ENCODE results near the gene USP47.
"Not testable (repeated sequence)": the region's sequence is repeated elsewhere in the genome, so short reads cannot be mapped to it uniquely, and the experiment has no call there.

Gene USP47

DNA sequence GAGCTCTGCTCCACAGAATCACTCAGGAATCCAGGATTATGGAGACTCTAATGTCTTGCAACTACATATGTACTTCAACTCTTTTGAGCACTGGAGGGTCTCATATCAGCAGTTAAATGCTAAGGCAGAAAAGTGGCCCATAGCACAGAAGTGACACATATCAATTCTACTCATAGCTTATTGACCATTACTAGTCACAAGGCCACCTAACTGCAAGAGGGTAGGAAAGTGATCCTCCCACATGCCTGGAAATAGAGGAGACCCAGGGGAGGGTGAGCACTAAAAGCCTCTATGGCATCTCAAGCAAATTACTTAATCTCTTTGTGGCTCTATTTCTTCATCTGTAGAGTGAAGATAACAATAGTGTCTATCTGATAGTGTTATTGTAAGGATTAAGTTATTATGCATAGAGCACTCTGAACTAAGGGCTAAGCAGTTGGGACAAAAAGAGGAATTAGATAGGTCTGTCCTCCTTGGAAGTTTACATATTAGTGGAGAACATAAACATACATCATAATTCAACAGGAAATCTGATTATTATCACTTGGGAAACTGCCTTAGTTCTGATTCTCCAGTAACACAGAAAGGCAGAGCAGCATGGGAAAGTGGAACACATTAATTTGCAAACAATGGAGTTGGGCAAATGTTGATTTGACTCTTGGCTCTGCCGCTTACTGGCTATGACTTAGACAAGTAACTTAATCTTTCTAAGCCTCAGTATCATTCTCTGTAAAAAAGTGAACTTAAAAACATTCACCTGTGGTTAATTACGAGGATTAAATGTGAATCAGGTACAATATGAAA is 25.1 kb upstream of the USP47 start:
- DNase-seq: peak in 1 of 2 experiments; percentile 16
- no peak for TF ChIP-seq POLR2A (IDR thresholded peaks at IDR 0.05; ENCODE audit: low read length)
- no peak for TF ChIP-seq GATA1 (IDR thresholded peaks at IDR 0.05; ENCODE audit: low read depth, low read length)

DNA sequence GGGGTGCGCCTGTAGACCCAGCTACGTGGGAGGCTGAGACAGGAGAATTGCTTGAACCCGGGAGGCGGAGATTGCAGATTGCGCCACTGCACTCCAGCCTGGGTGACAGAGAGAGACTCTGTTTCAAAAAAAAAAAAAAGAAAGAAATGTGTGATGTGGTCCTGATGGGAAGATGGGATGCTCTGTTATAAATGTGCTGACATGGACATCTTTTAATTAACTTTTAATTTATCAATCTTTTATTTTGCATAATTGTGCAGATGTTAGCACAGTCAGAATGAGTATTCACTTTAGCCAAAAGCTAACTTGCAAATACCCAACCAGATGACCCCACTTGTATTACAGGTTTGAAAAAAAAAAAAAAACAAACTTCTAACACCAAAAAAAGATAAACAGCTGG is 23.8 kb upstream of the USP47 start:
- TF ChIP-seq GATA1 (IDR thresholded peaks at IDR 0.05; ENCODE audit: low read depth, low read length) (no peak), POLR2A (IDR thresholded peaks at IDR 0.05; ENCODE audit: low read length) (no peak)
- no peak for DNase-seq

DNA sequence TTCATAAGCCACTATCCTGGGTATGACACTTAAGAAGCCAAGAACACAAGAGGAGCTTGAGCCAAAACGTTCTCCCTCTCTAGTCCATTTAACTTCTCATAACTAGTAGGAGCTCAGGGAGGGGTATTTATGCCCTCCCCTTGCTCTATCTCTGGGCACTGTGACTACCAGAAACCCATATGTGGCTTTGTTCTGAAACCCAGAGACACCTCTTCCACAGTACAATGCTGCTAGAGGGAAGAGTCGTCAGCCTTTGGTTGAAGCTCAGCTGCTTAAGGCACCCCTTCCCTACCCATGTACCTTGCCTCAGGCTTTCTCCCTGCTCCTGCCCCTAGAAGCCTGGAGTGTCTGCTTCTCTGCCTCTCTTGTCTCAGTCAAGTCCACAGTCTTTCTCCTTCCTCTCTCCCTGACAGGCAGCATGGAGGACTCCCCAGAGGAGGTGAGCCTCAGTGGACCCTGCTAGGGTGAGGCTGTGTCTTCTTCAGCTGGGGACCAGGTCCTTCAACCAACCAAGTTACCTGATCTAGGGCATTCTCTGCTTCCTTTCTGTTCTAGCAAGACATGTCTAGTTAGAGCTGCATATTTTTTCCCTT is 23.1 kb upstream of the USP47 start:
- TF ChIP-seq GATA1 (IDR thresholded peaks at IDR 0.05; ENCODE audit: low read depth, low read length) (no peak), POLR2A (IDR thresholded peaks at IDR 0.05; ENCODE audit: low read length) (no peak)
- DNase-seq: no peak

DNA sequence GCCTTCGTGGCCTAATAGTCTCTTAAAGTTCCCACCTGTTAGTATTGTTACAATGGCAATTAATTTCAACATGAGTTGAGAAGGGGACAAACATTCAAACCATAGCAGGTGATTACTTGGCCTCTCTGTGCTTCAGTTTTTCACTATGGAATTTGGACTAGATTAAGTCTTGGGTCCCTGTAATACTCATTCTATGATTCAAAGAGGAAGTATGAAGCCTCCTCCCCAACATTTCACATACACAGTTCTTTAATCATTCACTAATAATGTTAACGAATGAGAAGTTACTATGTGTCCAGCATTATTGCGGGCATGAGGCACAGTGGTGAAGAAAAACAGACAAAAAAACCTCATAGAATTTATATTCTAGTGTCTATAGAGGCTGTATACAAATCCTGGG is 19.9 kb upstream of the USP47 start:
- TF ChIP-seq GATA1 (IDR thresholded peaks at IDR 0.05; ENCODE audit: low read depth, low read length): no peak
- TF ChIP-seq POLR2A (IDR thresholded peaks at IDR 0.05; ENCODE audit: low read length): no peak
- DNase-seq: no peak

DNA sequence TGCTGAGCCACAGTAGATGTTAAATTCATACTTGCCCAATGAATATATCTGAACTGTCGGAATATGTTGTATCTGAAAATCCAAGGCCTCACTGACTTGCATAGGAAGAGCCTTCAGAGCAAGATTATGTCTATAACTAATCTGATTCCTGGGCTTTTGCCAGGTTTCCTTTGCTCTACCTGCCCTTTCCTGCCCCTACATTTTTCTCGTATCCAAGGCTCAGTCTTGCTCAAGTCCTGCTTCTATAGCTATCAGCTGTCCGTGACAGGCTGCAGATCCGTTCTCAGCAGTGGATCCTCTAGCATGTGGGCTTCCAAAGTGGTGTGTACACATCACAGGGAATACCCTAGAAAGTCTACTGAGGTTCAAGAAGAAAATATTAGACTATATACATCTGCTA is 18.8 kb upstream of the USP47 start:
- no peak for TF ChIP-seq POLR2A (IDR thresholded peaks at IDR 0.05; ENCODE audit: low read length)
- TF ChIP-seq GATA1 (IDR thresholded peaks at IDR 0.05; ENCODE audit: low read depth, low read length): no peak
- no peak for DNase-seq

DNA sequence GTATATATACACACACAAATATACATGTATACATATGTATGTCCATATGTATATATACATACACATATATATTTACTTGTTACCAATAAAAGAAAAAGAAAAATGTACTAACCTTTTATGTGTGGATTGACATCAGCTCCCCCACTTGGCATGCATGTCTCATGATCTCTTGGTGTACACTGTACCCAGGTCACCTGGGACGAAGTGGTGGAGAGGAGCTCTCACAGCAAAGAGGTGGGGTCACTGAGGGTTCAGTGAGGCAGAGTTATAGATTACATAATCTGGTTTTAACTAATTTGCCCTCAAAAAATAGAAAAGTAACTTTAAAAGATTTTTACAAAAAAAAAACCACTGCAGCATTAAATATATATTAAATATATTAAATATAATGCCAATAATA is 15.5 kb upstream of the USP47 start:
- no peak for DNase-seq
- no peak for TF ChIP-seq POLR2A (IDR thresholded peaks at IDR 0.05; ENCODE audit: low read length)
- TF ChIP-seq GATA1 (IDR thresholded peaks at IDR 0.05; ENCODE audit: low read depth, low read length): no peak

DNA sequence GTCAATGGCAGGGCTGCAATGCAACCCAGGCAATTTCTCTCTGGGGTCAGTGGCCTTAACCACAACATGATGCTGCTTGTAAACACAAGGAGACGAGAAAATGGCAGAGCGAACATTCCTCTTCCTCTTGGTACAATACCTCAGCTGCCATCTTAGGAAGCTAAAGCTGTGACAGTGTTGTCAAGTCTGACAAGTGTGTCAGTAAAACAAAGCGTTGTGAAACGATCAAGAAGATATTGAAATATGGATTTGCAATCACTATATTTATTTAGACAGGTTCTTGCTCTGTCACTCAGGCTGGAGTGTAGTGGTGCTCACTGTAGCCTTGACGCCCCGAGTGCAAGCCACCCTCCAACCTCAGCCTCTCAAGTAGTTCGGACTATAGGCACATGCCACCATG is 14.5 kb upstream of the USP47 start:
- no peak for DNase-seq
- no peak for TF ChIP-seq GATA1 (IDR thresholded peaks at IDR 0.05; ENCODE audit: low read depth, low read length)
- TF ChIP-seq POLR2A (IDR thresholded peaks at IDR 0.05; ENCODE audit: low read length): no peak

DNA sequence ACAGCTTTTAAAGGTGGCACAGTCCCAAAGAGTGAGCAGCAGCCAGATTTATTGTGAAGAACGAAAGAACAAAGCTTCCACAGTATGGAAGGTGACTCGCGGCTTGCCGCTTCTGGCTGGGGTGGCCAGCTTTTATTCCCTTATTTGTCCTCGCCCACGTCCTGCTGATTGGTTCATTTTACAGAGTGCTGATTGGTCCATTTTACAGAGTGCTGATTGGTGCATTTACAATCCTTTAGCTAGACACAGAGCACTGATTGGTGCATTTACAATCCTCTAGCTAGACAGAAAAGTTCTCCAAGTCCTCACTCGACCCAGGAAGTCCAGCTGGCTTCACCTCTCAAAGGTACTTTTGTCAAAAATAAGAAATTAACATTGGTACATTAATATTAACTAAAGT is 10.4 kb upstream of the USP47 start:
- DNase-seq: not testable (repeated sequence)

DNA sequence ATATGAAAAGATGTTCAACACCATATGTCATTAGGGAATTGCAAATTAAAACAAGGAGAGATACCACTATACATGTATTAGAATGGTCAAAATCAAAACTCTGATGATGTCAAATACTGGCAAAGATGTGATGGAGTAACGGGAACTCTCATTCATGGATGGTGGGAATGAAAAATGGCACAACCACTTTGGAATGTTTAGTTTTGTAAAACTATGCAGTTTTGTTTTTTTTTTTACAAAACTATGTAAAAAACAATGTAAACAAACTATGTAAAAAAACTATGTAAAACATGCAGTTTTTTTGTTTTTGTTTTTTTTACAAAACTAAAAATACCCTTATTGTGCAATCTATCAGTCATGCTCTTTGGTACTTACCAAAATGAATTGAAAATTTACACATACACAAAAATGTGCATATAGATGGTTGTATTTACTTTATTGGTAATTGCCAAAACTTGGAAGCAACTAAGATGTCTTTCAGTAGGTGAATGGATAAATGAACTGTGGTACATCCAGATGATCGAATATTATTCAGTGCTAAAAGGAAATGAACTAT is 5.0 kb upstream of the USP47 start:
- DNase-seq: no peak
- TF ChIP-seq POLR2A (IDR thresholded peaks at IDR 0.05; ENCODE audit: low read length) (no peak), GATA1 (IDR thresholded peaks at IDR 0.05; ENCODE audit: low read depth, low read length) (no peak)

DNA sequence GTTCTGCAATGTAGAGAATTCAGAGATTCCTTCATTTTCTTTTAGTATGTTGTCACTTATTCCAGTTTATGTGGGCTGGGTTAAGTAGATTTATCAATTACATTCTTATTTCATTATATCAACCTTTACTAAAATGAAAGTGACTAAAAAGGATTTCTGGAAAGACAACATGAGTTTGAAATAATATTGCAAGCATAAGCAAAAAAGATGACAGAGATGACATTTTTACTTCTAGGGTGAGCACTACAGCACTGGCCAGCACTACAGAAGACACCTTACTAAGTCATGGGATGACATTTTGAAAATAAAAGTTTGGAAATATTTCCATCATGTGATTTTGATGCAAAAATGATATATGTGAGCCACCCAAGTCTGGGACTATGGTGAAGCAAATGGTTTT is 2.1 kb upstream of the USP47 start:
- DNase-seq: no peak
- TF ChIP-seq POLR2A (IDR thresholded peaks at IDR 0.05; ENCODE audit: low read length) (no peak), GATA1 (IDR thresholded peaks at IDR 0.05; ENCODE audit: low read depth, low read length) (no peak)

DNA sequence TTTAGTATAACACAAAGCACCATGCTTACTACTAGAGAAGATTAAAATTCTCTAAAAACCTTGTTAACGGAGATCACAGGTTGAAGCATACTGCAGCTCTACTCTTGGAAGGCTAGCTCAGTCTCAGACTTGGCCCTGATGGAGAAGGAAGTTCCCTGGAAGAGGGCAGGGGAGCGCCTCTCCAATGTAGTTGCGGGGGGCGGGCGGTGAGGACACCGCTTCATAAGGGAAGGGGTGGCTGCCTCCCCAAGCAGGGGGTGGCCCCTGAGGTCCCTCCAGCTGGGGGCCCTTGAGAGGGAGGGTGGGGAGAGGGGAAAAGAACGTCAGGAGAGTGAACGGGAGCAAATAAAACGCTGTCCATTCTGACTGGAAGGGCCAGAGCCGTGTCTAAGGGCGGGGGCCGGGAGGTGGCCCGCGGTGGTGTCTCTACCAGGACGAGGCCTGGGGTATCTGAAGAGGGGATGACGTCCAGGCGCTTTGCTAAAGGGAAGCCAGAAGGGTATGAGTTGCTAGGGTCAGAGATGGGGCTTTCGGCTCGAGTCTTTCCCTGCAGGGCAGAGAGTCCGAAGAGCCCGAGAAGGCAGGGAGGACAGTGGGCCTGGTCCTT is 553 bp upstream of the USP47 start:
- DNase-seq: peak in 1 of 2 experiments; percentile 61
- TF ChIP-seq GATA1 (IDR thresholded peaks at IDR 0.05; ENCODE audit: low read depth, low read length) (no peak), POLR2A (IDR thresholded peaks at IDR 0.05; ENCODE audit: low read length) (no peak)

DNA sequence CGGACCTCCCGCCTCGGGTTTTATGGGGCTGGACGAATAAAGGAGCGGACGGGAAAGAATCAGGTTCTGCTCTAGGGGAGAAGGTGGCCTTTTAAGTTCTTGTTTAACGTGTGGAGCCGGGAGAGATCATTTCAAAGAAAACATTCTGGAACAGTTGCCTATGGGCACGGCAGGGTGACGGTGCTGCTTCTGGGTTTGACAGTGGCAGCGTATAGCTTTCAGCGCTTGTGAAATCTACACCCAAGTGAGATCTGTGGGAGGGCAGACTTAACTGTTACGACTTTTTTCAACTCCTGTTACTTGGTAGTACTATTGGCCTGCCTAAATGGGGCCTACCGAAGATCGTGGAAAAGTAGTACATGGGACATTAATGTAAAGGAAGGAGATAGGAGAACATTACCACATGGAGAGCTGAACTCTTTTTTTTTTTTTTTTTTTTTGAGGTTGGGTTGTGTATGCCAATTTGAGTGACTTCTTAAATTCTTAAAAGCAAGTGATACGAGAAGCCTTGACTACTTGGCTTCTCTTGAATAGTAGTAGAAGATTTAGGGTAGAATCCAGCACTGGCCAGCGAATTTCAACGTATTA is 743 bp downstream of the USP47 start:
- TF ChIP-seq GATA1 (IDR thresholded peaks at IDR 0.05; ENCODE audit: low read depth, low read length): no peak
- TF ChIP-seq POLR2A (IDR thresholded peaks at IDR 0.05; ENCODE audit: low read length): peak; percentile 75
- DNase-seq: peak; percentile 85 to 91

DNA sequence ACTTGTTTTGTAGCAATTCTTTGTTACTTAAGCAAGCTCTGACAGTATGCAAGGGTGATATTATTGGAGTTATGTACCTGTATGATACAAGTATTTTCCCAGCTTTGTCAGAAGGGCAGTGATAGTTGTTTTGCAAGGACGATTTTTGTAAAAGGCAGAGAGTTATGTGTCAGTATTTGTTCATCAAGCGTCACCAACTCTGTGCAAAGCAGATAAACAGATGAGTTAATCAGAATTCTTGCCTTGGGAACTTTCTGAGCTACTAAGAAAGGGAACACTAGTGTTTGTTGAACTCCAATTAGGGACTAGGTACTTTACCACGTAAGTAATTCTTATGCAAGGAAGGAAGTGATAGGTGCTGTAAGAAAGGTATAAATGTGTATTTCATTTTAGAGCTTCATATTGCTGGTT is 1.4 kb downstream of the USP47 start:
- TF ChIP-seq POLR2A (IDR thresholded peaks at IDR 0.05; ENCODE audit: low read length): no peak
- no peak for TF ChIP-seq GATA1 (IDR thresholded peaks at IDR 0.05; ENCODE audit: low read depth, low read length)
- DNase-seq: peak; percentile 69 to 81

DNA sequence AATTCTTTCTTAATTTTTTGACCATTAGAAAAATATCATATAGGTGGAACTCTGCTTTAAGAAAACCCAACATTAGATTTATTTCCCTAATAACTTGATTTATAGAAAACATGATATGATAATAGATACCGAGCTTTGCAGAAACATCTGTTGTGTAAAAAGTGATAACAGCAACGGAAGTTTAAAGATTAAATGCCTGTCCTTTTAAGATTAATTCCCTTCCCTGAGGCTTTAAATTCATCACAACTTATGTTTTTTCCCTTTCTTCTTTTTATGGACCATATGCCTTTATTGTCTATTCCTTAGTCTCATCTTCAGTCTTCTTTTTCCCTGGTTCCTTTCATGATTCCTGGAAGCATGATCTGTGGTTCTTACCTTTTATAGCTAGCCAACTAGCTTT is 1.9 kb downstream of the USP47 start:
- TF ChIP-seq GATA1 (IDR thresholded peaks at IDR 0.05; ENCODE audit: low read depth, low read length) (no peak), POLR2A (IDR thresholded peaks at IDR 0.05; ENCODE audit: low read length) (no peak)
- peak; percentile 53 to 61 for DNase-seq
